ENCODE results near the gene RYR1. TPM values are rescaled to one million over a fixed set of nuclear protein-coding genes. Genes with fewer than 3 reads are reported as not detected.
"Not testable (repeated sequence)": the region's sequence is repeated elsewhere in the genome, so short reads cannot be mapped to it uniquely, and the experiment has no call there.

RYR1 gene
- total RNA-seq, 1 donor from 2014 or later = 0.12 TPM

DNA sequence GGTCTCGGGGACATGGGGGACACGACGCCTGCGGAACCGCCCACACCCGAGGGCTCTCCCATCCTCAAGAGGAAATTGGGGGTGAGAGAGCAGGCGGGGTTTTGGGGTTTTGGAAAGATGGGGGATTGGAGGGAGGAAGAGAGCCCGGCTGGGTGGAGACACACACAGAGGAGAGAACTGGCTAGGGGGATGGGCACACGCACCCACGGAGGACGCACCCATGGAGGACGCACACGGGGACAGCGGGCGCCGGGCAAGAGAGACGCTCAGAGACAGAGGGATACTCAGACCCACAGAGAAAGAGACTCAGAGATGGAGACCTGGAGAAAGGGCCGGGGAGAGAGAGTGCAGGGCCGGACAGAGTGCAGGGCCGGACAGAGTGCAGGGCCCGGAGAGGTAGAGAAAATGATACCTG lies 132.2 kb downstream of the RYR1 start:
- DNase-seq (ENCODE audit: low read depth) = no peak
- no peak overlapping the region for H3K4me3 ChIP-seq (ENCODE audit: low read depth, low read length)
- TF ChIP-seq, protein P1, sequence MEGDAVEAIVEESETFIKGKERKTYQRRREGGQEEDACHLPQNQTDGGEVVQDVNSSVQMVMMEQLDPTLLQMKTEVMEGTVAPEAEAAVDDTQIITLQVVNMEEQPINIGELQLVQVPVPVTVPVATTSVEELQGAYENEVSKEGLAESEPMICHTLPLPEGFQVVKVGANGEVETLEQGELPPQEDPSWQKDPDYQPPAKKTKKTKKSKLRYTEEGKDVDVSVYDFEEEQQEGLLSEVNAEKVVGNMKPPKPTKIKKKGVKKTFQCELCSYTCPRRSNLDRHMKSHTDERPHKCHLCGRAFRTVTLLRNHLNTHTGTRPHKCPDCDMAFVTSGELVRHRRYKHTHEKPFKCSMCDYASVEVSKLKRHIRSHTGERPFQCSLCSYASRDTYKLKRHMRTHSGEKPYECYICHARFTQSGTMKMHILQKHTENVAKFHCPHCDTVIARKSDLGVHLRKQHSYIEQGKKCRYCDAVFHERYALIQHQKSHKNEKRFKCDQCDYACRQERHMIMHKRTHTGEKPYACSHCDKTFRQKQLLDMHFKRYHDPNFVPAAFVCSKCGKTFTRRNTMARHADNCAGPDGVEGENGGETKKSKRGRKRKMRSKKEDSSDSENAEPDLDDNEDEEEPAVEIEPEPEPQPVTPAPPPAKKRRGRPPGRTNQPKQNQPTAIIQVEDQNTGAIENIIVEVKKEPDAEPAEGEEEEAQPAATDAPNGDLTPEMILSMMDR (conservative IDR thresholded peaks at IDR 0.05; ENCODE audit: low read depth, low read length) = no peak

DNA sequence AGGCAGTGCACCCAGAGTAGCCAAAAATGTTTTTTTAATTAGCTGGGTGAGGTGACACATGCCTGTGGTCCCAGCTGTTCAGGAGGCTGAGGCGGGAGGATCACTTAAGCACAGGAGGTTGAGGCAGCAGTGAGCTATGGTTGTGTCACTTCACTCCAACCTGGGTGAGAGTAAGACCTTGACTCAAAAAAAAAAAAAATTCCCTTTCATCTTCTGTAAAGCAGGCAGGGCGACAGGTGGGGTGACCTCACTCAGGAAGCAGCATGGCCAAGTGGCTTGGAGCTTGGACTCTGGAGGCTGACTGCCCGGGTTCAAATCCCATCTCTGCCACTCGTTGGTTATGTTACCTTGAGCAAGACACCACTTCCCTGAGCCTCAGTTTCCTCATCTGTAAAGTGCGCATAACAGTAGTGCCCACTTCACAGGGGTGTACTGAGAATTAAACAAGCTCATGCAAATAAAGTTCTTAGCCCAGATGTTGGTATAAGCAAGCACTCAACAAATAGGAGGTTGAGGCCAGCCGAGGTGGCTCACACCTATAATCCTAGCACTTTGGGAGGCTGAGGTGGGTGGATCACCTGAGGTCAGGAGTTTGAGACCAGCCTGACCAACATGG lies 136.0 kb downstream of the RYR1 start:
- H3K4me3 ChIP-seq (ENCODE audit: low read depth, low read length) = no peak overlapping the region
- DNase-seq (ENCODE audit: low read depth) = no peak
- TF ChIP-seq, protein P1 (conservative IDR thresholded peaks at IDR 0.05; ENCODE audit: low read depth, low read length) = no peak

DNA sequence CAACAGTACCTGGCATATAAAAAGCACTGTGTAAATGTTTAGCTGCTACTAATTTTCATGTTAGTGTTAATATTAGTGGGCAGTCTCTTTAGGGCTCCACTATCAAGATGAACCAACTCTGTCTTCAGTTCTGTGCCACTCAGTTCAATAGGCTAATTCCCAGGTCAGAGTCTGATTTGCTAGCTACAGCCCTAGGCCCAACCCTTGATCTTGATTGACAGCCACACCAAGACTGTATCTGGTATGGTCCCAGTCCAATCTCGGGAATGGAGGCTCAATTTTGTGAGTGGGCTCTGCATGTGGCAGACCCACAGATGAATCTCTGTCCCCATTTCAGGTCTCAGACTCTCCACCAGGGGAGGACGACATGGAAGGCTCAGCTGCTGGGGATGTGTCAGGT lies 138.2 kb downstream of the RYR1 start:
- no peak for DNase-seq (ENCODE audit: low read depth)
- TF ChIP-seq, protein P1 (conservative IDR thresholded peaks at IDR 0.05; ENCODE audit: low read depth, low read length) = no peak
- no peak overlapping the region for H3K4me3 ChIP-seq (ENCODE audit: low read depth, low read length)

DNA sequence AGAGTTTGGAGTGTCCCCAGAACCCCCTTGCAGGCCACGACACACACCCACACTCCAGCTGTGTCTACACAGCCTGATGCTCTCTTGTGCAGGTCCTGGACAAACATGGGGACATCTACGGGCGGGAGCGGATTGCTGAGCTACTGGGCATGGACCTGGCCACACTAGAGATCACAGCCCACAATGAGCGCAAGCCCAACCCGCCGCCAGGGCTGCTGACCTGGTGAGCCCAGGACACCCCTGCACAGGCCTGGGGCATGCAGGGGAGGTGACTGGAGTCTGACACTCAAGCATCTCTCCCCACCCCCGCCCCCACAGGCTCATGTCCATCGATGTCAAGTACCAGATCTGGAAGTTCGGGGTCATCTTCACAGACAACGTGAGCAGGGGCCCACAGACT lies 144.3 kb downstream of the RYR1 start:
- TF ChIP-seq, protein P1 (conservative IDR thresholded peaks at IDR 0.05; ENCODE audit: low read depth, low read length) = no peak
- H3K4me3 ChIP-seq (ENCODE audit: low read depth, low read length) = no peak overlapping the region
- no peak for DNase-seq (ENCODE audit: low read depth)

DNA sequence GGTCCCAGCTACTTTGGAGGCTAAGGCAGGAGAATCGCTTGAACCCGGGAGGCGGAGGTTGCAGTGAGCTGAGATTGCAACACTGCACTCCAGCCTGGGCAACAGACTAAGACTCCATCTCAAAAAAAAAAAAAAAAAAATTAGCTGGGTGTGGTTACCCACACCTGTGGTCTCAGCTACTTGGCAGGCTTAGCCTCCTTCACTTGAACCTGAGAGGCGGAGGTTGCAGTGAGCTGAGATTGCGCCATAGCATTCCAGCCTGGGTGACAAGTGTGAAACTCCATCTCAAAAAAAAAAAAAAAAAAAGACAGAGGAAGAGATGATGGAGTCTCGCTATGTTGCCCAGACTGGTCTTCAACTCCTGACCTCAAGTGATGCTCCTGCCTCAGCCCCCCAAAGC lies 145.8 kb downstream of the RYR1 start:
- DNase-seq (ENCODE audit: low read depth); H3K4me3 ChIP-seq (ENCODE audit: low read depth, low read length): not testable (repeated sequence)

DNA sequence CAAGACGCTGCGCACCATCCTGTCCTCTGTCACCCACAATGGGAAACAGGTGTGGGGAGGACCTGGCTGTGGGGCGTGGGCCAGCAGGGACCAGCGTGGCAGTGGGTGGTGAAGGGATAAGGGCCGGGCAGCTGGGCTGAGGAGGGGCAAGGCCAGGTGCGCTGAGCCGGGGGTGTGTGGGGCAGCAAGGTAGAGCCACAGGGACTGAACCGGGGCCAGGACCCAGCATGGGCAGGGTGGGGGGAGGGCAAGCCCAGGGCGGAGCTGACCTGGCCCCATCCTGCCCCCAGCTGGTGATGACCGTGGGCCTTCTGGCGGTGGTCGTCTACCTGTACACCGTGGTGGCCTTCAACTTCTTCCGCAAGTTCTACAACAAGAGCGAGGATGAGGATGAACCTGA lies 146.6 kb downstream of the RYR1 start:
- no peak for DNase-seq (ENCODE audit: low read depth)
- TF ChIP-seq, protein P1 (conservative IDR thresholded peaks at IDR 0.05; ENCODE audit: low read depth, low read length) = no peak
- no peak overlapping the region for H3K4me3 ChIP-seq (ENCODE audit: low read depth, low read length)

DNA sequence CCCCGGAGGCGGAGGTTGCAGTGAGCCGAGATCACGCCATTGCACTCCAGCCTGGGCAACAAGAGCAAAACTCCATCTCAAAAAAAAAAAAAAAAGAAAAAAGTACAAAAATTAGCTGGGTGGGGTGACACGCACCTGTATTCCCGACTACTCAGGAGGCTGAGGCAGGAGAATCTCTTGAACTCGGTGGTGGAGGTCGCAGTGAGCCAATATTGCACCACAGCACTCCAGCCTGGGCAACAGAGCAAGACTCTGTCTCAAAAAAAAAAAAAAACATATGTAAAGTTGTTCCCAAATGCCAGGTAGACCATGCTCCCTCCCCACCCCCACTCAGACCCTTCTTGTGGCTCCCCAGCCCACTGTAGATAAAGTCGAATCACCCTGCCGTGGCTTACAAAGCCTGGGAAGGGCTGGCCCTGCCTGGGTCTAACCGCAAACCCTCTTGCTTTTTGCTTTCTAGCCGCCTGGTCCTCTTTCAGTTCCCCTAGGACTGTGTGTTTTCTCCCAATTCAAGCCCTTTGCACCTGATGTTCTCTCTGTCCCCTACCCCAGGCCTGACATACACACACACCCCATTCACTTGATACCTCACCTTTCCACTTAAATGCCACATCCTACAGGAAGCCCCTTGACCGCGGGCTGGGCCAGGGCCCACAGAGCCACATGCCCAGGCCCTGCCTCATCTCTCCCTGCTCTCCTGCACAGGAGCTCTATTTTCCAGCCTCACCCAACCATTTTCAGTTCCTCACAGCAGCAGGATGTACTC lies 149.9 kb downstream of the RYR1 start:
- DNase-seq (ENCODE audit: low read depth) = no peak
- no peak overlapping the region for H3K4me3 ChIP-seq (ENCODE audit: low read depth, low read length)
- TF ChIP-seq, protein P1 (conservative IDR thresholded peaks at IDR 0.05; ENCODE audit: low read depth, low read length) = no peak

All from epithelial cell of proximal tubule (primary cell).